ENCODE data around the gene USP20. TPM values are rescaled to one million over a fixed set of nuclear protein-coding genes. Genes with fewer than 3 reads are reported as not detected.
A peak's percentile ranks its signal among the peaks of the same experiment; 100 is the strongest.
"Not testable (repeated sequence)": the region's sequence is repeated elsewhere in the genome, so short reads cannot be mapped to it uniquely, and the experiment has no call there.

The USP20 gene
- 100 to 1,000 TPM; 114 to 155 TPM for total RNA-seq

DNA sequence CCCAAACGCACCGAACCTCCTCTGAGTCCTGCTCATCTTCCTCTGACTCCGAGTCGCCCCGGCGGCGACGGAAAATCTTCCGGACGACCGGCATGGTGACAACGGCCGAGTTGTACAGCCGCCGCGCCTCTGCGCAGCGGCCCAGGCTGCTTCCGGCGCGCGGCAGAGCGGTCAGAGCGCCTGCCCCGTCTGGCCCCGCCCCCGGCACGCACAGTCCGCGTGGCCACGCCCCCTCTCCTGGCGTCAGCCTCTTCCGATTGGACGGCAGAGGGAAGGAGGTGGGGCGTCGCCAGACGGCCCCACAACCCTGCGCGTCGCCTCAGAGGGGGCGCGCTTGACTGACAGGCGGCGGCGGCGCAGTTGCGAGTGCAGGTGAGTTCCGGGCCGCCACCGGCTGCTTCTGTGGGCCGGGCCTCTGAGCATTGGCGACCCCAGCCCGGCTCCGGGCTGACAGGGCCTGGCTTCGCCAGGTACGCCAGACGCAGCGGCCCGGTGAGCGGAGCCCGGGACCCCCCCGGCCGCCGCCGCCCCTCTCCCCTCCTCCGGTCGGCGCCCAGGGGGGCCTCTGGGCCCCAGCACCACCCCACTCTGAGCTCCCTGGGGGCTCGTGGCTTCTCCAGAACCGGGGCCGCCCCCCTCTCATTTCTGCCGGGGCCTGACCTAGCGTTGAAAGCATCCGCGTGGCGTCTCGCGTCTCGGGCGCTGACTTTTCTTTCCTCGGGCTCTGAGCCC lies at the start of gene USP20, which contains the start of gene C9orf78:
Gene USP20, plus strand, starts transcription at position 331 of the 732 bp plus-strand sequence. CDS start 17,098 bp downstream, outside the sequence.
Gene C9orf78, minus strand, starts transcription at position 148 of the 732 bp plus-strand sequence. Its CDS starts 54 bp downstream, at position 94.
- ATAC-seq = peak; percentile 92
- DNase-seq = peak; percentile 97
- Mint-ChIP-seq H3K9me3 (ENCODE audit: low read depth) (no peaks in the 10 kb centered on the region), H3K27ac (peak within 1 kb of the TSS; percentile 98), H3K4me1 (peaks cover 61% of the 10 kb centered on the region), H3K36me3 (peaks cover 48% of the 10 kb centered on the region), H3K27me3 (no peaks in the 10 kb centered on the region), H3K4me3 (peak within 1 kb of the TSS; percentile 99)
- CTCF ChIA-PET = interaction anchor here (0.7 to 3.4 kb wide), 5 partner anchors 9 to 51 kb away, joined by 4 to 27 read pairs (median 4); no protein-coding TSS in a partner anchor

- Mint-ChIP-seq H3K4me3 (no peak overlapping the region), H3K36me3 (no peaks in the 10 kb centered on the region), H3K27me3 (peaks cover 21% of the 10 kb centered on the region), H3K27ac (no peak overlapping the region), H3K9me3 (ENCODE audit: low read depth) (no peaks in the 10 kb centered on the region), H3K4me1 (peaks cover 11% of the 10 kb centered on the region)
- DNase-seq (no peak), ATAC-seq (no peak)
- CTCF ChIA-PET = interaction anchor here (1.0 to 12.5 kb wide), 6 partner anchors 9 to 654 kb away, joined by 4 to 184 read pairs (median 4); no protein-coding TSS in a partner anchor
Observed at GRCh38 chr9:129785866-129786265, 49.4 kb upstream of the USP20 start.

DNA sequence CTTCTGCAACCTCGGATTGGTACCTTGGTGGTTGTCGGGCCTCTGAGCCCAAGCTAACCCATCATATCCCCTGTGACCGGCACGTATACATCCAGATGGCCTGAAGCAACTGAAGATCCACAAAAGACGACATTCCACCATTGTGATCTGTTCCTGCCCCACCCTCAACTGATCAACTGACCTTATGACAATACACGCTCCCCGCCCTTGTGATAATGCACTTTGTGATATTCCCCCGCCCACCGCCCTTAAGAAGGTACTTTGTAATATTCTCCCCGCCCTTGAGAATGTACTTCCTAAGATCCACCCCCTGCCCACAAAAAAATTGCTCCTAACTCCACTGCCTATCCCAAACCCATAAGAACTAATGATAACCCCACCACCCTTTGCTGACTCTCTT lies 48.8 kb upstream of the USP20 start:
- H3K27ac Mint-ChIP-seq = no peak overlapping the region
- peaks cover 11% of the 10 kb centered on the region for H3K4me1 Mint-ChIP-seq
- ATAC-seq (no peak), DNase-seq (no peak)
- no peak overlapping the region for H3K4me3 Mint-ChIP-seq
- no peaks in the 10 kb centered on the region for H3K9me3 Mint-ChIP-seq (ENCODE audit: low read depth)
- H3K27me3 Mint-ChIP-seq = peaks cover 21% of the 10 kb centered on the region
- H3K36me3 Mint-ChIP-seq = no peaks in the 10 kb centered on the region
- CTCF ChIA-PET = interaction anchor here (0.7 to 12.5 kb wide), 6 partner anchors 10 to 281 kb away, joined by 3 to 184 read pairs (median 4); no protein-coding TSS in a partner anchor

DNA sequence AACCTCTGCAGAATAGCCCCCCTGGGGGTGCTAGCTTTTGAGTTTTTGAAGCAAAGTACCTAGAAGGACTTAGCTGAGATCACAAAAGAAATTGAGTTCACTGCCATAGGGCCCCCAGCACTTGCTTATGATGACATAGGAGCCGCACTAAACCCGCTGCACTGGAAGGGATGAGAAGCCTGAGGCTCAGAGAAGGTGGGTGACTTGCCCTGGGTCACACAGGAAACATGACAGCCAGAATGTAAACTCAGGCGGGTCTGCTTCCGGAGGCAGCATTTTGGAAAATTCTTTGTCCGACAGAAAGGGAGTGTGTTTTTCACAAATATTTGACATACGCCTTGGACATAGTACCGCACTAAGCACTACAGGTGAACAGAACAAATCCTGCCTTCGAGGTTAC lies 40.7 kb upstream of the USP20 start:
- H3K4me1 Mint-ChIP-seq = peaks cover 8% of the 10 kb centered on the region
- no peak overlapping the region for H3K27ac Mint-ChIP-seq
- H3K27me3 Mint-ChIP-seq = peaks cover 16% of the 10 kb centered on the region
- CTCF ChIA-PET = no interaction called here
- DNase-seq (no peak), ATAC-seq (no peak)
- no peak overlapping the region for H3K4me3 Mint-ChIP-seq
- H3K36me3 Mint-ChIP-seq = no peaks in the 10 kb centered on the region
- no peaks in the 10 kb centered on the region for H3K9me3 Mint-ChIP-seq (ENCODE audit: low read depth)

DNA sequence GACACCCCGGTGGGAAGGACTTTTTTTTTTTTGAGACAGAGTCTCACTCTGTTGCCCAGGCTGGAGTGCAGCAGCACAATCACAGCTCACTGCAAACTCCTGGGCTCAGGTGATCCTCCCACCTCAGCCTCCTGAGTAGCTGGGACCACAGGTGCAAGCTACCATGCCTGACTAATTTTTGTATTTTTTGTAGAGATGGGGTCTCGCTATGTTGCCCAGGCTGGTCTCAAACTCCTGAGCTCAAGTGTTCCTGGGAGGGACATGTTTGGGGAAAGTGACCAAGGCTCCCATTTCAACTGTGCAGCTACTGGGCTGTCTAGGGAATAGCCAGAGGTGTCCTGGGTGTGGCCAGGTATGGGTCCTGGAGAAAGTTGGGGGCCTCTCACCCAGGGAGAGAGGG lies 39.2 kb upstream of the USP20 start:
- H3K4me3 Mint-ChIP-seq; H3K36me3 Mint-ChIP-seq; DNase-seq; H3K4me1 Mint-ChIP-seq; H3K27ac Mint-ChIP-seq; H3K9me3 Mint-ChIP-seq (ENCODE audit: low read depth); CTCF ChIA-PET; ATAC-seq: not testable (repeated sequence)
- H3K27me3 Mint-ChIP-seq = peaks cover 12% of the 10 kb centered on the region

GRCh38 chr9:129798973-129799372 lies 36.3 kb upstream of the USP20 start:
- CTCF ChIA-PET = interaction anchor here (1.6 kb wide), 1 partner anchor 61 kb away, joined by 7 read pairs; no protein-coding TSS in a partner anchor
- peaks cover 10% of the 10 kb centered on the region for H3K27me3 Mint-ChIP-seq
- H3K27ac Mint-ChIP-seq = no peak overlapping the region
- no peaks in the 10 kb centered on the region for H3K9me3 Mint-ChIP-seq (ENCODE audit: low read depth)
- DNase-seq = no peak
- no peak for ATAC-seq
- no peak overlapping the region for H3K4me3 Mint-ChIP-seq
- peaks cover 12% of the 10 kb centered on the region for H3K4me1 Mint-ChIP-seq
- H3K36me3 Mint-ChIP-seq = peaks cover 2% of the 10 kb centered on the region

GRCh38 chr9:129801504-129801903 lies 33.8 kb upstream of the USP20 start:
- no peak for ATAC-seq
- CTCF ChIA-PET = interaction anchor here (1.0 to 1.6 kb wide), 3 partner anchors 11 to 159 kb away, joined by 3 to 5 read pairs (median 4); no protein-coding TSS in a partner anchor
- Mint-ChIP-seq H3K27me3 (no peaks in the 10 kb centered on the region), H3K36me3 (peaks cover 19% of the 10 kb centered on the region), H3K4me1 (peaks cover 32% of the 10 kb centered on the region), H3K27ac (no peak overlapping the region), H3K9me3 (ENCODE audit: low read depth) (no peaks in the 10 kb centered on the region), H3K4me3 (peak overlapping the region; percentile 41)
- DNase-seq = no peak

DNA sequence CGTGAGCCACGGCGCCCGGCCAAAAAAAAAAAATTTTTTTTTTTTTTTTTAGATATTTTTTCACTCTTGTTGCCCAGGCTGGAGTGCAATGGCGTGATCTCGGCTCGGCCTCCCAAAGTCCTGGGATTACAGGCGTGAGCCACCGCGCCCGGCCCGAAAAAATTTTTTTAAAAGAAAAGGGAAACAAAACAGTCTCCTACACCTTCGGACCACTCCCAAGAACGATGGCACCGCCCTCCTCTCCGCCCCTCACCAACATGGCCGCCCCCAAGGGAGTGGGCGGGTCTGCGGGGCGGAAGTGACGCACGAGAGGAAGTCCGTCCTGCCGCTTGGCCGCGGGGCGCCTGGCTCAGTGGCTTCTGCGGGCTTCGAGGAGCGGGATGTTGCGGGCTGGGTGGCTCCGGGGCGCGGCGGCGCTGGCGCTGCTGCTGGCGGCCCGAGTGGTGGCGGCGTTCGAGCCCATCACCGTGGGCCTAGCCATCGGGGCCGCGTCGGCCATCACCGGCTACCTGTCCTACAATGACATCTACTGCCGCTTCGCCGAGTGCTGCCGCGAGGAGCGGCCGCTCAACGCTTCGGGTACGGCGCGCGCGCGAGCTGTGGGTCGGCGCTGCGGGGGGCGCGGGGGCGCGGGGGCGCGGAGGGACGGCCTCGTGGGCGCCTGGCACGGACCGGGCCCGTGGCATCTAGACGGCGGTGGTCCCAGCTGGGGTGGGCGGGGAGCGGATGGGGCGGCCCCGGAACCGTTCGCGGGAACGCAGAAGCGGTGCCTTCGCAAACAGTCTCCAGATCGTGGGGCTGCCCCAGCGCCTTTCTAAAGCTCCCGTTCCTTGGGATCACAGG lies 32.2 kb upstream of the USP20 start, which contains the start of gene TOR1B:
Gene TOR1B, plus strand, starts transcription at position 352 of the 843 bp plus-strand sequence. Its CDS starts 29 bp downstream, at position 381.
- CTCF ChIA-PET = interaction anchor here (0.7 to 1.3 kb wide), 6 partner anchors 19 to 433 kb away, joined by 3 to 5 read pairs (median 3); no protein-coding TSS in a partner anchor
- Mint-ChIP-seq H3K27ac (peak within 1 kb of the TSS; percentile 92), H3K9me3 (ENCODE audit: low read depth) (no peaks in the 10 kb centered on the region), H3K4me1 (peaks cover 38% of the 10 kb centered on the region), H3K36me3 (peaks cover 29% of the 10 kb centered on the region), H3K4me3 (peak within 1 kb of the TSS; percentile 77), H3K27me3 (no peaks in the 10 kb centered on the region)
- ATAC-seq (peak; percentile 94), DNase-seq (peak; percentile 97)

DNA sequence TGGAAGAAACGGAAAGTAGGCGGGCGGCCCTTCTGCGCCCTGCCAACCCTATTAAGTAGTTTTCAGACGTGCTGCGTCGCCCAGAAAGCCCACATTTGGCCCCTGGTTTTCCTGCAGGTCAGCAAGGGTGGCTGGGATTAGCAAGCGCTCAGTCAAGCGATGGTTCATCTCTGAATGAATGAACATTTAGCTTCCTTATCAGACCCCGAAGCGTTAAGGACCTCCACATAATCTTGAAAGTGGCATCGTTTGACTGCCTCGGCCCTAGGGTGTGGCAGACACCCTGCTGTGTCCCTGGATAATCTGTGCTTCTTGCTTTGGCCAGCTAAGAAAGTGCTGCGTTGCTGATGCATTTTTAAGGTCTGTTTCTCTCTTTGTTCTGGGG lies 31.6 kb upstream of the USP20 start:
- DNase-seq = no peak
- peak overlapping the region; percentile 80 for H3K27ac Mint-ChIP-seq
- H3K27me3 Mint-ChIP-seq = no peaks in the 10 kb centered on the region
- H3K4me1 Mint-ChIP-seq = peaks cover 38% of the 10 kb centered on the region
- CTCF ChIA-PET = interaction anchor here (0.7 to 1.0 kb wide), 5 partner anchors 18 to 433 kb away, joined by 3 to 5 read pairs (median 3); no protein-coding TSS in a partner anchor
- peak overlapping the region; percentile 77 for H3K4me3 Mint-ChIP-seq
- H3K9me3 Mint-ChIP-seq (ENCODE audit: low read depth) = no peaks in the 10 kb centered on the region
- H3K36me3 Mint-ChIP-seq = peaks cover 31% of the 10 kb centered on the region
- ATAC-seq = peak; percentile 3

DNA sequence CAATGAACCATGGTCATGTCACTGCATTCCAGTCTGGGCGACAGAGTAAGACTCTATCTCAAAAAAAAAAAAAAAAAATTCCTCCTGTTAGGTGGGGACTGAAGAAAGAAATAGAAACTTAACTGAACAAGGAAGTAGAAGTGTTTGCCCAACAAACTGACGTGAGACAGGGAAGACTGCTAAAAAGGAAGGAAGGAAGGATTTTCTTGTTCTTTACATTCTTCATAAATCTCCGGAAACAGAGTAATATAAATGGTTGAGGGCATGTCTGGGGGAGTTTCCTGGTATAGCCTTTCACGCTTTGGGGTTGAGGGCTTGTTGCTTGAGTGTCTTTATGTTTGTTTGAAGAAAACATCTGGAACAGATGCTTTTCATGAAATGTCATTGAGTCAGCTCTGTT lies 29.2 kb upstream of the USP20 start:
- DNase-seq (no peak), ATAC-seq (no peak)
- Mint-ChIP-seq H3K4me3 (no peak overlapping the region), H3K36me3 (peaks cover 46% of the 10 kb centered on the region), H3K4me1 (peaks cover 42% of the 10 kb centered on the region), H3K9me3 (ENCODE audit: low read depth) (no peaks in the 10 kb centered on the region), H3K27ac (peak overlapping the region; percentile 58), H3K27me3 (no peaks in the 10 kb centered on the region)
- CTCF ChIA-PET = no interaction called here

DNA sequence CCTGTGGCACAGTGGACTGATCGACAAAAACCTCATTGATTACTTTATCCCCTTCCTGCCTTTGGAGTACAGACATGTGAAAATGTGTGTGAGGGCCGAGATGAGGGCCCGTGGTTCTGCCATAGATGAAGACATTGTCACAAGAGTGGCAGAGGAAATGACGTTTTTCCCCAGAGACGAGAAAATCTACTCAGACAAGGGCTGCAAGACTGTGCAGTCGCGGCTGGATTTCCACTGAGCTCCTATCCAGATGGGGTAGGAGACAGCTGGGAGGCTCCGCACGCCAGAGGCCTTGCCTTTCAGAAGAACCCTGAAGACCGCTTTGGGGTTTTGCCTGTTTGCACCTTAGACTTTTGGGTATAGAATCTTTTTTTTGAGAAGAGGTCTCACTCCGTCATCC lies 25.9 kb upstream of the USP20 start:
- H3K36me3 Mint-ChIP-seq = peaks cover 50% of the 10 kb centered on the region
- H3K4me1 Mint-ChIP-seq = peaks cover 33% of the 10 kb centered on the region
- H3K9me3 Mint-ChIP-seq (ENCODE audit: low read depth) = no peaks in the 10 kb centered on the region
- DNase-seq (no peak), ATAC-seq (no peak)
- no peak overlapping the region for H3K27ac Mint-ChIP-seq
- CTCF ChIA-PET = interaction anchor here (0.8 kb wide), 2 partner anchors 10 to 25 kb away, joined by 3 read pairs; no protein-coding TSS in a partner anchor
- no peaks in the 10 kb centered on the region for H3K27me3 Mint-ChIP-seq
- no peak overlapping the region for H3K4me3 Mint-ChIP-seq

- Mint-ChIP-seq H3K36me3 (peaks cover 51% of the 10 kb centered on the region), H3K27ac (no peak overlapping the region), H3K4me3 (no peak overlapping the region), H3K27me3 (no peaks in the 10 kb centered on the region), H3K4me1 (peaks cover 33% of the 10 kb centered on the region), H3K9me3 (ENCODE audit: low read depth) (no peaks in the 10 kb centered on the region)
- CTCF ChIA-PET = interaction anchor here (1.1 kb wide), 2 partner anchors 24 to 26 kb away, joined by 4 to 5 read pairs; no protein-coding TSS in a partner anchor
- DNase-seq (no peak), ATAC-seq (no peak)
Observed at GRCh38 chr9:129810116-129810515, 25.1 kb upstream of the USP20 start.

DNA sequence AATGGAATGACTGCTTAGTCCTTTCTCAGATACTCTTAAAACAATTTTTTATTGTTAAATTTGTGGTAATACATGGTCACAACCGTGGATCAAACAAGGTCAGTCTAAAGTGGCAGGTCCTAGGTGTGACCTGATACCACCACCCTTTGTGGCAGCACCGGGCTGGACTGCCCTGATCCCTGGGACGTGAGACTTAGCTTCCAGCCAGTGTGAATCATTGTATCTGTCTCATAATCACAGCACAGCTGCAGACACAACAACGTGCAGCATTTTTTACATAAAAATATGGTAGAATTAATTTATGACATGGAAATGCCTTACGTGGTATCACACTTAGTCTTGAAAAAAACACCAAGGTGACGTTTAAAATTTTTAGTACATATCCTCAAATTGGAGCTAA lies 24.5 kb upstream of the USP20 start:
- no peak for DNase-seq
- Mint-ChIP-seq H3K27ac (no peak overlapping the region), H3K4me1 (peaks cover 28% of the 10 kb centered on the region), H3K4me3 (no peak overlapping the region), H3K9me3 (ENCODE audit: low read depth) (no peaks in the 10 kb centered on the region), H3K36me3 (peaks cover 52% of the 10 kb centered on the region), H3K27me3 (no peaks in the 10 kb centered on the region)
- ATAC-seq = no peak
- CTCF ChIA-PET = interaction anchor here (1.1 to 1.4 kb wide), 3 partner anchors 23 to 84 kb away, joined by 4 to 5 read pairs (median 4); no protein-coding TSS in a partner anchor
